Uterus (tissue), 4 donors: Measurements from ENCODE around the gene GGA2. TPM values are rescaled to one million over a fixed set of nuclear protein-coding genes. Genes with fewer than 3 reads are reported as not detected.

ENCODE experiments used
- DNase-seq, 2 donors: peaks; one replicate each; pipeline ENCODE4 v3.0.0-alpha.2; 2019 to 2020
- H3K27ac ChIP-seq, 2 donors: fragments of 200-600 bp; sonication (generic); 1 replicate in 1 of 2; 2 replicates in 1 of 2; pipeline ENCODE4 v1.5.1; 2016 to 2018
- H3K27me3 ChIP-seq, 2 donors: fragments of 200-600 bp; sonication (generic); one replicate each; pipeline ENCODE4 v1.5.1; 2018 to 2019; ENCODE audit warnings: control low read depth in 1 of 2
- H3K36me3 ChIP-seq, 2 donors: fragments of 200-600 bp; sonication (generic); one replicate each; pipeline ENCODE4 v1.5.1; 2019; ENCODE audit warnings: control low read depth in 1 of 2
- H3K4me1 ChIP-seq, 2 donors: fragments of 200-600 bp; sonication (generic); one replicate each; pipeline ENCODE4 v1.5.1; 2018 to 2019; ENCODE audit warnings: control low read depth in 1 of 2
- H3K4me3 ChIP-seq, 2 donors: fragments of 200-600 bp; sonication (generic); 1 replicate in 1 of 2; 2 replicates in 1 of 2; pipeline ENCODE4 v1.5.1; 2018 to 2019; ENCODE audit warnings: mild to moderate bottlenecking in 1 of 2
- H3K9me3 ChIP-seq, 2 donors: fragments of 200-600 bp; sonication (generic); one replicate each; pipeline ENCODE4 v1.5.1; 2019; ENCODE audit warnings: control low read depth in 1 of 2
- POLR2A ChIP-seq, 2 donors: fragments of 450-650 bp; IDR thresholded peaks; one replicate each; pipeline ENCODE4 v1.6.1; 2016; ENCODE audit warnings: antibody characterized with exemption in 2 of 2, mild to moderate bottlenecking in 1 of 2, moderate library complexity in 1 of 2
- intact Hi-C: fragments of 100-400 bp; cut with DNase I; formaldehyde crosslinking; loops from one replicate; pipeline ENCODE4 v1.15.1; 2023; ENCODE audit warnings: low total_unique reads
- total RNA-seq, 4 donors: library from RNA; depleted of rRNA in 3 of 4; stranded (reverse); fragments of >200 nt in 3 of 4; gene quantifications; one replicate each; pipeline versions ENCODE4 v1.1.0 to v1.2.4, GENCODE V29; 2014 to 2023
- TF ChIP-seq, protein P1 (sequence below), 4 experiments: fragments of 200-600 bp in 2 of 4; fragments of 450-650 bp in 2 of 4; sonication (generic) in 2 of 4; IDR thresholded peaks; one replicate each; pipeline ENCODE4 v1.5.1; 2016 to 2019; ENCODE audit warnings: antibody characterized with exemption in 4 of 4, mild to moderate bottlenecking in 2 of 4, moderate library complexity in 1 of 4
- donor health status: DM: yes; HTN: yes; CAD: no.

Gene GGA2
- total RNA-seq, 4 donors from 2014 or later = 54.8 to 96.0 (median 72.7) TPM

DNA sequence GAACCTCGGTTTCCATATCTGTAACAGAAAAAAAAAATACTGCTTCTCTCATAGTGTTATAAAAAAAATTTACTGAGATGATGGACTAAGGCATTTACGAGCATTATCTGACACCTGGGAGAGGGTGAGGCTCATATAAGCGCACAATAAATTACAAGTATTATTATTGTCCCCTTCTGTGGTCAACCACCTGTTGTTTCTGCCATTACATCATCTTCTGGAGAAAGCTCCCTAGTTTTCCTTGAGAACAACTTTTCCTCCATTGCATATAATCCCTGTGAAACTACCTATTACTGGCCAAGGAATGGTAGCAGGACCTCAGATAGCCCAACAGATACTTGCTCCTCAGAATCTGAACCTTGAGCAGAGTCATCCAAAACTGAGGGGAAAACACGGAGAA lies 11.7 kb upstream of the GGA2 start:
- no peaks in the 10 kb centered on the region for H3K36me3 ChIP-seq
- H3K9me3 ChIP-seq = no peaks in the 10 kb centered on the region
- H3K27me3 ChIP-seq = no peaks in the 10 kb centered on the region
- no peak for DNase-seq
- intact Hi-C loops = no loop called here
- no peaks in the 10 kb centered on the region for H3K4me1 ChIP-seq
- no peak overlapping the region for H3K4me3 ChIP-seq
- no peak for TF ChIP-seq POLR2A (IDR thresholded peaks at IDR 0.05)
- TF ChIP-seq, protein P1, sequence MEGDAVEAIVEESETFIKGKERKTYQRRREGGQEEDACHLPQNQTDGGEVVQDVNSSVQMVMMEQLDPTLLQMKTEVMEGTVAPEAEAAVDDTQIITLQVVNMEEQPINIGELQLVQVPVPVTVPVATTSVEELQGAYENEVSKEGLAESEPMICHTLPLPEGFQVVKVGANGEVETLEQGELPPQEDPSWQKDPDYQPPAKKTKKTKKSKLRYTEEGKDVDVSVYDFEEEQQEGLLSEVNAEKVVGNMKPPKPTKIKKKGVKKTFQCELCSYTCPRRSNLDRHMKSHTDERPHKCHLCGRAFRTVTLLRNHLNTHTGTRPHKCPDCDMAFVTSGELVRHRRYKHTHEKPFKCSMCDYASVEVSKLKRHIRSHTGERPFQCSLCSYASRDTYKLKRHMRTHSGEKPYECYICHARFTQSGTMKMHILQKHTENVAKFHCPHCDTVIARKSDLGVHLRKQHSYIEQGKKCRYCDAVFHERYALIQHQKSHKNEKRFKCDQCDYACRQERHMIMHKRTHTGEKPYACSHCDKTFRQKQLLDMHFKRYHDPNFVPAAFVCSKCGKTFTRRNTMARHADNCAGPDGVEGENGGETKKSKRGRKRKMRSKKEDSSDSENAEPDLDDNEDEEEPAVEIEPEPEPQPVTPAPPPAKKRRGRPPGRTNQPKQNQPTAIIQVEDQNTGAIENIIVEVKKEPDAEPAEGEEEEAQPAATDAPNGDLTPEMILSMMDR (IDR thresholded peaks at IDR 0.05) = no peak
- no peak overlapping the region for H3K27ac ChIP-seq

DNA sequence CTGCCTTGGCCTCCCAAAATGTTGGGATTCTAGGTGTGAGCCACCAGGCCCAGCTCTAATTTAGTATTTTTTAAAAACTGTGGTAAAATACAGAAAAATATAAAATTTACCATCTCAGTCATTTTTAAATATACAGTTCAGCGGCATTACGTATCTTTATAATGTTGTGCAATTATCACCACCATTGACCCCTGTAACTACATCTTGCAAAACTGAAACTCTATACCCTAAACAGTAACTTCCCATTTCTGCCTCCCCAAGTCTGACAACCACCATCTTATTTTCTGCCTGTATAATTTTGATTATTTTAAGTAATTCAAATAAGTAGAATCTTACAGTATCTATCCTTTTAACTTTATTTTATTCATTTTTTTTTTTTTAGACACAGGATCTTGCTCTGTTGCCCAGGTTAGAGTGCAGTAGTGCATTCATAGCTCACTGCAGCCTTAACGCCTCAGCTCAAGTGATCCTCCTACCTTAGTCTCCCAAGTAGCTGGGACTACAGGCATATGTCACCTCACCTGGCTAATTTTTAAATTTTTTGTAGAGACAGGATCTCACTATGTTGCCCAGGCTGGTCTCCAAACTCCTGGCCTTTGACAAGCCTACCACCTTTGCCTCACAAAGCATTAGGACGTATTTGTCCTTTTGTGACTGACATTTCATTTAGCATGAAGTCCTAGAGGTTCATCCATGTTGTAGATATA lies 10.9 kb upstream of the GGA2 start:
- Histone ChIP-seq H3K27me3 (no peaks in the 10 kb centered on the region), H3K36me3 (no peaks in the 10 kb centered on the region), H3K27ac (no peak overlapping the region), H3K9me3 (no peaks in the 10 kb centered on the region), H3K4me3 (no peak overlapping the region), H3K4me1 (no peaks in the 10 kb centered on the region)
- DNase-seq = no peak
- TF ChIP-seq, protein P1 (IDR thresholded peaks at IDR 0.05) = no peak
- no peak for TF ChIP-seq POLR2A (IDR thresholded peaks at IDR 0.05)
- intact Hi-C loops = no loop called here

GRCh38 chr16:23520500-23520899 lies 10.2 kb upstream of the GGA2 start:
- Histone ChIP-seq H3K36me3 (no peaks in the 10 kb centered on the region), H3K9me3 (no peaks in the 10 kb centered on the region), H3K4me3 (no peak overlapping the region), H3K27me3 (no peaks in the 10 kb centered on the region), H3K4me1 (no peaks in the 10 kb centered on the region), H3K27ac (no peak overlapping the region)
- TF ChIP-seq POLR2A (IDR thresholded peaks at IDR 0.05) = no peak
- TF ChIP-seq, protein P1 (IDR thresholded peaks at IDR 0.05) = no peak
- no peak for DNase-seq
- intact Hi-C loops = no loop called here

- DNase-seq = no peak
- Histone ChIP-seq H3K27ac (no peak overlapping the region), H3K27me3 (no peaks in the 10 kb centered on the region), H3K4me1 (no peaks in the 10 kb centered on the region), H3K9me3 (no peaks in the 10 kb centered on the region), H3K36me3 (no peaks in the 10 kb centered on the region), H3K4me3 (no peak overlapping the region)
- TF ChIP-seq POLR2A (IDR thresholded peaks at IDR 0.05) = no peak
- TF ChIP-seq, protein P1 (IDR thresholded peaks at IDR 0.05) = no peak
- intact Hi-C loops = no loop called here
Observed at GRCh38 chr16:23519282-23519681, 9.0 kb upstream of the GGA2 start.

DNA sequence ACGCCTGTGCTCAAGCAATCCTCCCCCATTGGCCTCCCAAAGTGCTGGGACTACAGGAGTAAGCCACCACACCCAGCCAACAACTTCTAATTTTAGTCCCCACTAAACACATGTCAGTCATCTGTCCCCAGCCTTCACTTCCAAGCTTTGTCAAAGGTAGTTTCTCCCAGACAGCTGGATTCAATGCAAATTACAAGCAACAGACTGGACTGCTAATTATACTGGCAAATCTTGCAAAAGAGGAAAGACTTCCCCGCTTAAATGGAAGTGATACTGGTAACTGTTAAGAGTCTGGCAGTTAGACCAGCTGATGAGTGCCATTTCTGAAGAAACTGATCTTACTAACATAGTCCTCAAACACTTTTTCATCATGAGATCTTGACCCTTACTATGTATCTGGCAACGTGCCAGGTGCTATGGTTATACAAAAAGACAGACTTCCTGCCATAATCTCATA lies 8.2 kb upstream of the GGA2 start:
- TF ChIP-seq, protein P1 (IDR thresholded peaks at IDR 0.05) = no peak
- TF ChIP-seq POLR2A (IDR thresholded peaks at IDR 0.05) = no peak
- H3K4me3 ChIP-seq = no peak overlapping the region
- intact Hi-C loops = no loop called here
- DNase-seq = no peak
- no peaks in the 10 kb centered on the region for H3K9me3 ChIP-seq
- no peaks in the 10 kb centered on the region for H3K27me3 ChIP-seq
- H3K27ac ChIP-seq = no peak overlapping the region
- no peaks in the 10 kb centered on the region for H3K36me3 ChIP-seq
- no peaks in the 10 kb centered on the region for H3K4me1 ChIP-seq
